DMS153 (cell line): ENCODE data around the gene RNF157.
A peak's percentile ranks its signal among the peaks of the same experiment; 100 is the strongest.
"Not testable (repeated sequence)": the region's sequence is repeated elsewhere in the genome, so short reads cannot be mapped to it uniquely, and the experiment has no call there.

ENCODE experiments used
- DNase-seq: peaks from one replicate; lab custom pipeline; 2025; lab: John Stamatoyannopoulos, UW

Gene RNF157

DNA sequence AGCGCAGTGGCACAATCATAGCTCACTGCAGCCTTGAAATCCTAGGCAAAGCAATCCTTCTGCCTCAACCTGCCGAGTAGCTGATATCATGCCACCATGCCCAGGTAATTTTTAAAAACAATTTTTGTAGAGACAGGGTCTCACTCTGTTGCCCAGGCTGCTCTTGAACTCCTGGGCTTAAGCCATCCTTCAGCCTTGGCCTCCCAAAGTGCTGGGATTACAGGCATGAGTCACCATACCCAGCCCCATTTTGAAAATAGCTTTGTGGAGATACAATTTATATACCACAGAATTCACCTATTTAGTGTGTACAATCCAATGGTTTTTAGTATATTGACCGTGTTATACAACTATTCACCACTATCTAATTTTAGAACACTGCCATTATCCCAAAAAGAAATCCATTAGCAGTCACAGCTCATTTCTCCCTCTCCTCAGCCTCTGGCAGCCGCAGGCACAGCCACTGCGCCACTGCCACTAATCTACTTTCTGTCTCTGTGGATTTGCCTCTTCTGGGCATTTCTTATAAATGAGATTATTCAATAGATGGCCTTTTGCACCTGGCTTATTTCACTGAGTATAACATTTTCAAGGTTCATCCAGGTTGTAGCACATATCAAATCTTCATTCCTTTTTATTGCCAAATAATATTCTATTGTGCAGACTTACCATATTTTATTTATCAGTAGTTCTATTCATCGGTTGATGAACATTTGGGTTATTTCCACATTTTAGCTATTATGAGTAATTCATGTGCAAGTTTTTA lies 6.5 kb downstream of the RNF157 start:
- no peak for DNase-seq

DNA sequence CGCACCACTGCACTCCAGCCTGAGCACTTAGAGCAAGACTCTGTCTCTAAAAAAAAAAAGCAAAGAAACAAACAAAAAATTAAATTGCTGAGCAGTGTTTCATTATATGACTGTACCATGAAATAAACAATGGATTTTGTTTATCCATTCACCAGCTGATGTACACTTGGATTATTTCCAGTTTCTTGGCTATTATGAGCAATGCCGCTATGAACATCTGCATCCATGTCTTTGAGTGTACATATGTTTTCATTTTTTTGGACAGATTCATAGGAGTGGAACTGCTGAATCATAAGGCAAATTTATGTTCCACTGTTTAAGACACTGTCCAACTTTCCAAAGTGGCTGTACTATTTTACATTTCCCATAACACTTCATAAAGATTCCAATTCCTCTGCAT lies 8.0 kb downstream of the RNF157 start:
- DNase-seq: no peak

- DNase-seq: not testable (repeated sequence)
Measured at GRCh38 chr17:76226749-76227148, 13.5 kb downstream of the RNF157 start.

DNA sequence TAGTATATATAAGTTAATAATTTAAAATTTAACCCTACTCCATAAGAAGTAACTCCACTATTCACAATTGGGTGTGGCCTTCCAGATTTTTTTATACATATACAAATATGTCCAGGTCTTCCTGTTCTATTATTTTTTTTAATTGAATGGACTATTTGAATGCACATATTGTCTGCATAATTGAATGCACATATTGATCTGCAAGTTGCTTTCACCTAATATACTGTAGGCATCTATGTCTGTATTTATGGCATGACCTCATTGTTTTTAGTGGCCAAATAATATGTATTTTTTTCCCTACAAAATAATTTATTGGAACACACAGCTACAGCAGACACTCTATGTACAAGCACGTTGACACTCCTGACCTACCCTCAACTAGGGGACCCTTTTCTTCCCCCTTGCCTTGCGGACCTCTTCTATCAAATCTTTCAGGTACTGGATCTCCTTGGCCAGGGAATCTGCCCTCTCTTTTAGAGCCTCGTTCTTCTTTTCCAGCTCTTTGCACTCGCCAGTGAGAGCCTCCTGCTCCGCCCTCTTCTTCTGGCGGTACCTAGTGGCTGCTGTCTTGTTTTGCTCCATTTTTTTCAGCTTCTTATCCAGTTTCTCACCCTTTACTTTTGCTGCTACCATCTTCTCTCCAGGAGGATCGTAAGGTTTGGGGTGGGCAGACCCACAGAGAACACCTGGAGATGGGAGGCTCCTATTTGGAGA lies 14.8 kb downstream of the RNF157 start:
- DNase-seq: not testable (repeated sequence)

GRCh38 chr17:76223802-76224201 lies 16.5 kb downstream of the RNF157 start:
- no peak for DNase-seq

DNA sequence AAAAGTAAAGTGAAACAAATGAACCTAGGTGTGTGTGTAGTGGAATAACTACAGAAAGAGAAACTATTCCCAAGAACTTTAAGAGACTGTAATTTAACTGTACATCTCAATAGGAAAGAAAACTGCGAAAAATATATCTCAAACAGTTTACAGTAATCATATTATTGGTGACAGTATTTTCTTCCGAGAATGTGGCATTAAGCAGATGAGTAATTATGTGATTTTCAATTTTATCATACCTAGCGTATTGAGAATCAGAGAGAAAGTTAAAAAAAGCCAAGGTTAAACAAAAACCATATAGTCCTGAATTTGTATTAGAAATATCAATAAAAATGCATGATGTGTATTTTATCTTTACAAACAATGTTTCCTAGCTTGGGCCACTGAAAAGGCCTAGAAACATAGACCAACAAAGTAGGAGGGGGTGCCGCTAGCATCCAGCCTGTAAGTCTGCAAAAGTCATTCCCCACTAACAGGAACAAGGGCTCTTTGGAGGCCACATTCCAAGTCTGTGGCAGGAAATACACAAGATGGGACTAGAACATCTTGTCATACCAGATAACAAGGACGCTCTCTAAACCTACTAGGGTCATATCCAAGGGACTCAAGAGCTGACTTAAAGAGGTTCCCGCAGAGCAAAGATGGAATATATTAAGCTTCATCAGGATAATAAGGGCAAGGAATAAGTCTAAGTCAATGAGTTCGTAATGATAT lies 20.5 kb downstream of the RNF157 start:
- no peak for DNase-seq

GRCh38 chr17:76217081-76217480 lies 23.2 kb downstream of the RNF157 start:
- no peak for DNase-seq

- DNase-seq: no peak
Measured at GRCh38 chr17:76213491-76213890, 26.8 kb downstream of the RNF157 start.

DNA sequence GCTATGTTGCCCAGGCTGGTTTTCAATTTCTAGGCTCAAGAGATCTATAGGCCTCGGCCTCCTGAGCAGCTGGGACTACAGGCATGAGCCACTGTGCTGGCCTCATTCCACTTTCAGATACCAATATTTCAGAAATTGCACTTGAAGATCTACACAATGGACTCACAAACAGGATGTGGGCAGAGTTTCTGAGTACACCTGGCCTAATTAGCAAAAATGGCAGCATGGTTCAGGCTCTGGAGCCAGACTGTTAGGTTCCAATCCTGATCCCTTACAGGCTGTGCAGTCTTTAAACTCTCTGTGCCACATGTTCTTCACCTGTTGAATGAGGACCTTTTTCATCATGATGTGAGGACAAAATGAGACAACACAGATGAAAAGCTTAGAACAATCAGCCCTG lies 32.2 kb downstream of the RNF157 start:
- DNase-seq: peak; percentile 52

GRCh38 chr17:76207275-76208059 lies 32.8 kb downstream of the RNF157 start:
- no peak for DNase-seq

DNA sequence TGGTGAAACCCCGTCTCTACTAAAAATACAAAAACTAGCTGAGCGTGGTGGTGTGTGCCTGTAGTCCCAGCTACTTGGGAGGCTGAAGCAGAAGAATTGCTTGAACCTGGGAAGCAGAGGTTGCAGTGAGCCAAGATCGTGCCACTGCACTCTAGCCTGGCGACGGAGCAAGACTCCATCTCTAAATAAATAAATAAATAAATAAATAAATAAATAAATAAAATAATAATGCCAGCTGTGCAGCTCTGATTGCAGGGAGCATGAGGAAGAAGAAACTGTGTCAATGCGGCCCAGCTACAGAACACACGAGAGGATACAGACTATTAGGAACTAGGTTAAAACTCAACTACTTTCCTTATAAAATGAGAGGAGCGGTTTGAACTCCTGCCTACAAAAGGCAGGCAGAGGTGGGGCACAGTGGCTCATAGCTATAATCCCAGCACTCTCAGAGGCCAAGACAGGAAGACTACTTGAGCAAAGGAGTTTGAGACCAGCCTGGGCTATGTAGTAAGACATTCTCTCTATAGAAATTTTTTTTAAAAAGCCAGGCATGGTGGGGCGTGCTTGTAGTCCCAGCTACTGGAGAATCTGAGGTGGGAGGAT lies 34.6 kb downstream of the RNF157 start:
- DNase-seq: not testable (repeated sequence)

- DNase-seq: no peak
Measured at GRCh38 chr17:76204277-76204676, 36.0 kb downstream of the RNF157 start.

- no peak for DNase-seq
Measured at GRCh38 chr17:76200354-76200753, 39.9 kb downstream of the RNF157 start.

- no peak for DNase-seq
Measured at GRCh38 chr17:76199469-76199868, 40.8 kb downstream of the RNF157 start.

- no peak for DNase-seq
Measured at GRCh38 chr17:76198702-76199101, 41.6 kb downstream of the RNF157 start.

GRCh38 chr17:76197911-76198310 lies 42.4 kb downstream of the RNF157 start:
- no peak for DNase-seq

DNA sequence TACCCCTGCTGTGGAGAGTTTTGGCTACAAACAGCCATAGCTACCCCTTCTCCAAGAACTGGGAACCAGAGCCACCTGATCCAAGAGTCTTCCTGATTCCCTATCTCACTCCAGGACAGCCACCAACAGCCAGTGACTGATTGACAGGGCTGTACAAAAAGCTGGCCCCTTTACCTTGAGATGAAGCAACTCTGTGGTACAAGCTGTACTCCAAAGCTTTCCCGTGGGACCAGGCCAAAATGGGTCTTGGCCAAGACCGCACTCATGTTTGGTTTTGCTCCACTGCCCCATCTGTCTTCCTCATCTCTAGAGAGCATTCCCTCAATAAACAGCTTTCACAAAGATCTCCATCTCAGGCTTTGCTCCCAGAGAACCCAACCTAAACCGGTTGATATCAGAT lies 43.6 kb downstream of the RNF157 start:
- no peak for DNase-seq

DNA sequence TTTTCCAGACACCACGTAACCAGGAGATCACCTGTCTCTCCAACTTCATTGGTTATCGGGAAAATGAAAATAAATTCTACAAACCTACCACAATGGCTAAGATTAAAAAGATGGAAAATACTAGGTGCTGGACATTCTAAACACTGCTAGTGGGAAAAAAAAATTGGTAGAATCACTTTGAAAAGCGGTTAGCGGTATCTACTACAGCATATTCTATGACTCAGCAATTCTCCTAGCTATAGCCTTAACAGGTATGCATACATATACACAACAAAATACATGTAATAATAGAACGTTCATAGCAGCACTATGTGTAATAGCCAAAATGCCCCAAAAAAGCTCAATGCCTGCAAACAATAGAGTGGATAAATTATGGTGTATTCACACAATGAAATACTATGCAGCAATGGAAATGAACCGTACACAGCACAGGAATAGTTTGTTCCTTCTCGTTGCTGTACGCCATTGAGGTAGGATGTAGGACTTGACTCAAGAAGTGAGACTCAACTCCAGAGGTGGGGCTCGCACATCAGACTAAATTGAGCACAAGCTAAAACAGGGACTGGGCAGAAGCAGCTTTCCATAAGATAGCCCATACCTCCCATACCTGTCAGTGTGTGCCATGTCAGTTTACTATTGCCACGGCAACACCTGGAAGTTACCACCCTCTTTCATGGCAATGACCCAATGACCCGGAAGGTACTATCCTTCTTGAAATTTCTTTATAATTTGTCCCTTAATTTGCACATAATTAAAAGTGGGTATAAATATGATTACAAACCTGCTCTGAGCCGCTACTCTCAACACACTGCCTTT lies 44.8 kb downstream of the RNF157 start:
- no peak for DNase-seq

GRCh38 chr17:76193591-76193990 lies 46.7 kb downstream of the RNF157 start:
- no peak for DNase-seq

GRCh38 chr17:76191896-76192295 lies 48.4 kb downstream of the RNF157 start:
- no peak for DNase-seq

DNA sequence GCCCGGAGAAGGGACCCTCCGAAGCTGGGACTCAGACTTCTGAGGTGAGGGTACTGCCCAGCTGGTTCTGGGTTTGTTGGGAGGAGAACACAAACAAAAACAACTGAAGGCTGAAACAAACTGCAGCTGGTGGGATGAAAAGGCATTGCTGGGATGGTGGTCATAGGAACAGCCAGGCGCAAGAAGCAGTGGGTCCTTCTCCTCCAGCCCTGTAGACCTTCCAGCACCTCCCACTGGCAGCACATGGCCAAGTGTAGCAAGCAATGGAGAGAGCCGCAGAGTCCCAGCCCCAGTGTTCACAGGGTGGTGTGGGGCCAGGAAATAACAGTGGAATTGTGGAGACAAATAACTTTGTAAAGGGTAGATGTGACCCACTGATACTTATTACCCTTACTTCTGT lies 50.6 kb downstream of the RNF157 start:
- DNase-seq: no peak
